ENCODE results near the gene SCYGR3. TPM values are rescaled to one million over a fixed set of nuclear protein-coding genes. Genes with fewer than 3 reads are reported as not detected.

The SCYGR3 gene
- polyA plus RNA-seq, 1 donor = not detected

DNA sequence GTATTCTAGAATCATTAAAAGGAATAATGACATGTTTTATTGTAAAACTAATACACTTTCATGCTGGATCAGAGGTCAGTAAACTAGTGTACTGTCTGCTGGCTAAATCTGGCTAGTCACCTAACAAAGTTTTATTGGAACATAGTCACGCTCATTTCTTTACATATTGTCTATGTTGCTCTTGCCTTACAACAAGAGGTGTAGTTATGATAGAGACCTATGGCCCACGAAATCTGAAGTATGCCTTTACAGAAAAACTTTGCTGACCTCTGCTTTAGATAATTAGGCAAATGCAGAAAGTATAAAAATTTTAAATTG lies 45.8 kb downstream of the SCYGR3 start:
- WGBS (ENCODE audit: insufficient coverage, low lambda C conversion rate) = no CpG with 5 or more reads among the region's 2 CpGs
- DNase-seq = no peak
- no peaks in the 10 kb centered on the region for H3K4me1 ChIP-seq (ENCODE audit: control insufficient read depth, insufficient read depth, low read length)
- H3K36me3 ChIP-seq (ENCODE audit: control insufficient read depth, insufficient read depth, low read length) = peaks cover 2% of the 10 kb centered on the region
- no peaks in the 10 kb centered on the region for H3K27me3 ChIP-seq (ENCODE audit: control insufficient read depth, insufficient read depth, low read length)
- no peaks in the 10 kb centered on the region for H3K9me3 ChIP-seq (ENCODE audit: control insufficient read depth, low read depth, low read length)
- no peak overlapping the region for H3K4me3 ChIP-seq (ENCODE audit: low read length)
- no peak overlapping the region for H3K27ac ChIP-seq (ENCODE audit: low read length)

DNA sequence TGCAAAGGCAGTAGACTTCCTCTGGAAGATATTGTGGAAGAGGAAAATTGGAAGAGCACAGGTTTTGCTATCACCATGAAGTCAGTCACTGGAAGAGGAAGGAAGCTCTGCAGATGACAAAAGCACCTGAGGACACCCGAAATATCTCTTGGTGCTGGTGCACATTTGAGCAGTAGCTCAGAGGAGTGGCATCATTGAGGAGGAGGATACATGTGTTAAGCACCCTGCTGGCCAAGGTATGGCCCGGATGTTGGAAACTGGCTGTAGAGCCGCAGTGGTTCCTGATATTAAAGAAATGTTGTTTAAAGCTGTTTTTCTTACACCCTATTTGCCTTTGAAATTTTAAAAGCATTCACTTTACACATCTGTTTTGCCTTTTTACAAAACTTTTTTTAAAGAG lies 48.6 kb downstream of the SCYGR3 start:
- DNase-seq = no peak
- H3K4me1 ChIP-seq (ENCODE audit: control insufficient read depth, insufficient read depth, low read length) = no peaks in the 10 kb centered on the region
- no peaks in the 10 kb centered on the region for H3K9me3 ChIP-seq (ENCODE audit: control insufficient read depth, low read depth, low read length)
- H3K4me3 ChIP-seq (ENCODE audit: low read length) = no peak overlapping the region
- no peak overlapping the region for H3K27ac ChIP-seq (ENCODE audit: low read length)
- WGBS (ENCODE audit: insufficient coverage, low lambda C conversion rate) = 100% methylated on average over 1 of the region's 3 CpGs
- no peaks in the 10 kb centered on the region for H3K27me3 ChIP-seq (ENCODE audit: control insufficient read depth, insufficient read depth, low read length)
- peaks cover 2% of the 10 kb centered on the region for H3K36me3 ChIP-seq (ENCODE audit: control insufficient read depth, insufficient read depth, low read length)

DNA sequence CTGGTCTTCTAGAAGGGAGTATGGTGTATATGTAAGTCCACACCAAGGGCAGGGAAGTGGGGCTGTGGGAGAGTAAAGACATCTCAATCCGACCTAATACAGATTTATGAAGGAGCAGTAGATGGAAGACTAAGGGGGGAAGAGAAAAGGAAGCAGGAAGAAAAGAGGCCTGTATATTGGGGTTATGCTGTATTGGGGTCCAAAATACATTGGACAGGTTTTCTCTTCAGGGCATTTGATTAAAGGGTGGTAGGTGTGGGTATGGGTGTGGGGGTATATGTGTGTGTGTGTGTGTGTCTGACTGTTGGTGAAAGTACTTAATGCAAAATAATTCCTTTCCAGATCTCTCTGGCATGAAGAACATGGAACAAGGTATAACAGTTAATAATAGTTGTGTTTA lies 49.6 kb downstream of the SCYGR3 start:
- WGBS (ENCODE audit: insufficient coverage, low lambda C conversion rate) = no CpG with 5 or more reads among the region's 1 CpG
- H3K4me3 ChIP-seq (ENCODE audit: low read length) = no peak overlapping the region
- no peaks in the 10 kb centered on the region for H3K27me3 ChIP-seq (ENCODE audit: control insufficient read depth, insufficient read depth, low read length)
- H3K4me1 ChIP-seq (ENCODE audit: control insufficient read depth, insufficient read depth, low read length) = no peaks in the 10 kb centered on the region
- no peaks in the 10 kb centered on the region for H3K9me3 ChIP-seq (ENCODE audit: control insufficient read depth, low read depth, low read length)
- H3K27ac ChIP-seq (ENCODE audit: low read length) = no peak overlapping the region
- no peak for DNase-seq
- H3K36me3 ChIP-seq (ENCODE audit: control insufficient read depth, insufficient read depth, low read length) = peaks cover 2% of the 10 kb centered on the region

Other genes with a start within 250 kb of the SCYGR3 start
- 171 TPM for gene TM4SF20, start 235.5 kb downstream of the SCYGR3 start, polyA plus RNA-seq
- gene SCYGR1, start 226.9 kb downstream of the SCYGR3 start, polyA plus RNA-seq = not detected
- 113 TPM for gene AGFG1, start 142.7 kb downstream of the SCYGR3 start, polyA plus RNA-seq
- gene SCYGR2, start 15.9 kb downstream of the SCYGR3 start, polyA plus RNA-seq = not detected
- gene SCYGR4, start 2.7 kb upstream of the SCYGR3 start, polyA plus RNA-seq = 0.03 TPM
- not detected for gene SCYGR5, start 52.0 kb upstream of the SCYGR3 start, polyA plus RNA-seq
- 80.8 TPM for gene SLC19A3, start 103.2 kb upstream of the SCYGR3 start, polyA plus RNA-seq
- not detected for gene SCYGR6, start 109.9 kb upstream of the SCYGR3 start, polyA plus RNA-seq
- gene SCYGR7, start 113.5 kb upstream of the SCYGR3 start, polyA plus RNA-seq = not detected
- gene SCYGR8, start 131.1 kb upstream of the SCYGR3 start, polyA plus RNA-seq = not detected
- gene CCL20, start 199.0 kb upstream of the SCYGR3 start, polyA plus RNA-seq = 11.4 TPM